GM18507 (cell line): ENCODE measurements around the gene F7.
"Not testable (repeated sequence)": the region's sequence is repeated elsewhere in the genome, so short reads cannot be mapped to it uniquely, and the experiment has no call there.

ENCODE experiments used
- DNase-seq: peaks from one replicate; pipeline ENCODE4 v3.0.0; 2011; ENCODE audit warnings: low read depth; ENCODE audit not compliant: insufficient read length; ENCODE audit errors: extremely low spot score
- FAIRE-seq: peaks from 2 replicates; lab custom pipeline; 2011; peaks lifted over from hg19 to GRCh38; lab: Jason Lieb, UNC

Gene F7

DNA sequence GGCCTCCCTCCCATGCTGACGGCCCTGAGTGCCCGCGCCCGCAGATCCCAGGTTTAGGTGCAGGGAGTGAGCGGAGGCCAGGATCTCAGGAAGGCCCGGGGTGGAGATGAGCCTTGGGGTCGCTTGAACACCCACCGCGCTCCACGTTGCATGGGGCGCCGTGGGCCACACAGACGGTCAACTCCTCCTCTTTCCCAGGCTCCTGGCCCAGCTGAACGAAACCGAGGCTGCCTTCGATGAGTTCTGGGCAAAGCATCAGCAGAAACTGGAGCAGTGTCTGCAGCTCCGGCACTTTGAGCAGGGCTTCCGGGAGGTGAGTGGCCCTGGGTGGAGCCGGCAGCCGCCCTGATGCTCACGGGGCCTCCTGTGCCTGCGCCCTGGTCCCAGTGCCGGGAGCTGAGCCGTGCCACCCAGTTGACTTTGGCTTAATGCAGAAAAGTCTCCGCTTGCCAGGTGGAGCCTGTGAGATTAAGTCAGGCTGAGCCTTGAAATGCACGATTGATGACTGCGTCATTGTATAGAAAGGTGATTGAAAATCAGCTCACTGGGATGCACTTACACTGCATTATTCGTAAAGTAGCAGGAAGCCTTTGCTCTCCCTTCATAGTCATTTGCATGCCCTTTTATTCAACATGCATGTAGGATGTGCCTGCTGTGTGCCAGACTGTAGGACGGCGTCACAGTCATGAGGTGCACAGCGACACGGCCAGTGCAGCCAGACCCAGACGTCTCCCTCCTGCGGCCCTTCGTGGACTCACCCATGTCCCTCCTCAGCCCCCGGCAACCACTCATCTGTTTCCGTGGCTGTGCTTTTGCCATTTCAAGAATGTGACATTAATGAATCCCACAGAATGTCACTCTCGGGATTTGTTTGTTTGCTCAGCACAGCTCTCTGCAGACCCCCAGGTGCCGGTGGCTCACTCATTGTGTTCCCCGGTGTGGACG, 35.5 kb upstream of the F7 start:
- no peak for FAIRE-seq
- DNase-seq = no peak

DNA sequence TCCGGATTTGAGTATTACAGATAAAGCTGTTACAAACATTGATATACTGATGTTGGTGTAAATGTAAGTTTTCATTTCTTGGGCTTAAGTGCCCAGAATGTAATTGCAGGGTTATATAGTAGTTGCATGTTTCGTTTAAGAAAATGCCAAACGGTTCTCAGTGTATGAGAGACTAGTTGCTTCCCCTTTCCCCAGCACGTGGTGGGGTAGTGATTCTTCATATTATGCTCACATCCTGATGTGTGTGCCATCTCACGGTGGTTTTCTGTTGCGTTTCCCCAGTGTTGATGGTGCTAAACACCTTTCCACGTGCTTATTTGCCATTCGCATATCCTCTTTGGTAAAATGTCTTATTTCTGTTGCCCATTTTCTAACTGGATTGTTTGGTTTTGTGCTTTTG, 34.7 kb upstream of the F7 start:
- FAIRE-seq (no peak), DNase-seq (no peak)

- no peak for DNase-seq
- no peak for FAIRE-seq
Observed at GRCh38 chr13:113072376-113072775, 33.2 kb upstream of the F7 start.

DNA sequence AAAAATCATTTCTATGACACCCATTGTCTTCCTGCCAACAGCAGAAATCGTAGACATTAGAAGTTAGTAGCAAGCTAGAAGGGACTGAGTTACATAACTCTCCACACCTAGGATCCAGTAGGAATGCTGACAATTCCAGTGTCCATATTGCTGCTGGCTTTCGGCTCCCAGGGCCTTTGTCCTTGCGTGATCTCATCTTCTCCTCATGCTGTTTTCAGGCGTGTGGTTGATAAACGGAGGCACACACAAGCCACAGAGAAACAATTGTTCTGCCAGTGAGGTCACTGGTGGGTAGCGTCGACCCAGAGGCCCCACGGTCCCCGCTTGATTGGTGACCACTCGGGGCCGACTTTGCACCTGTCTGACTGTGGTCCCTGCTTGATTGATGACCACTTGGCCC, 31.6 kb upstream of the F7 start:
- FAIRE-seq (no peak), DNase-seq (no peak)

DNA sequence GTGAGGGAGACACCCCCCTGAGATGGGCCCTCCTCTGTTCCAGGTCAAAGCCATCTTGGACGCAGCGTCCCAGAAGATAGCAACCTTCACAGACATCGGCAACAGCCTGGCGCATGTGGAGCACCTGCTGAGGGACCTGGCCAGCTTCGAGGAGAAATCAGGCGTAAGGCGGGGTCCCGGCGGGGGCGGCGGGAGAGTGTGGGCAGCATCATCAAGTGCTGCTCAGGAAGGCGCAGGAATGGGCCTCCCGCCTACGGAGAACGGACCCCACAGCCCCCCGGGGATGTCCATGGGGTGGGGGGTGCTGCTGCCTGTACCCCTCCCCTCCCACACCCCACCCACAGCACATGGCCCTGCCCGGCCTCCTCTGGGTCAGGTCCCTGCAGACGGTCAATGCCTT, 31.2 kb upstream of the F7 start:
- DNase-seq (no peak), FAIRE-seq (no peak)

- FAIRE-seq = no peak
- DNase-seq = no peak
Observed at GRCh38 chr13:113074876-113075275, 30.7 kb upstream of the F7 start.

- no peak for FAIRE-seq
- DNase-seq = no peak
Observed at GRCh38 chr13:113075711-113076110, 29.9 kb upstream of the F7 start.

DNA sequence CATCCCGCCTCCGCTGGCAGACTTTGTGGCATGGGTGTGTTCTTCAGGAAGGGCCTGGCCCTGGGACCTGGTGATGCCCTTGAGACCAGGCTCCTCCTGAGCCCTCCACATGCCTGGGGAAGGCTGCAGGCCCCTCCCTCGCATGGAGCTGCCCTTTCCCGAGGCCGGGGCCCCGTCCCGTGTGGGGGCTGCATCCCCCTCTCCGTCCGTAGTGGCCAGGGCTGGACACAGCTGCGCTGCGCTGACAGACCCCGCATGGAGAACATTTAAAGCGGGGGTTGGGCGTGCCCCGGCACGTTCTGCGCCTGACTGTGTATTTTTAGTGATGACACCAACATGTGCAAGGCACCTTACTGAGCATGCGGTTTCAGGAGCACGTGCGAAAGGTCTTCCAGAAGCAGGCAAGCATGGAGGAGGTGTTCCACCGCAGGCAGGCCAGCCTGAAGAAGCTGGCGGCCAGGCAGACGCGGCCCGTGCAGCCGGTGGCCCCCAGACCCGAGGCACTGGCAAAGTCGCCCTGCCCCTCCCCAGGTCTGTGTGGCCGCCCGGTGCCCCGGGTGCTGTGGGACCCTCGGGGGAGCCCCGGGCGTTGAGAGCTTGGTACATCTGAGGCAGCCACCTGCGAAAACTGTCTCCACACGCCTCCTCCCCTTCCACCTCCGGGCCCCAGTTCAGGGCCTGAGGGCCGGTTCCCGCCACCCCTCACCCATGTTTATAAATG, 28.8 kb upstream of the F7 start:
- FAIRE-seq (no peak), DNase-seq (no peak)

DNA sequence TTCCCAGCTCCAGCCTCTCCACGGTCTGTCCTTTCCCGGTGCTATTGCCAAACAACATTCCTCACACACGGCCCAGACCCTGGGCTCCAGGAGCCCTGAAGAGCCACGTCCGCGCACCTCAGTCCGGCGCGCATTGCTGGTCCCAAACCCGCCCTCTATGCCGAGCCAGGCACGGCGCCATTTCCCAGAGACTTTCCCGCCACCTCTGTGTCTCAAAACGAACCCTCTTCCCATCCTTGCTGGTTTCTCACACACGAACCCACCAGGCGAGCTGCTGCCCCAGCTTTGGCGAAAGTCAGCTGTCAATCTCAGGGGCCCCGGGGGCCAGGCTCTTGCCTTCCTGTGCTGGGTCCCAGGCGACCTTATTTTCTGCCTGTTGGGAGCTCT, 28.0 kb upstream of the F7 start:
- DNase-seq = no peak
- FAIRE-seq = no peak

DNA sequence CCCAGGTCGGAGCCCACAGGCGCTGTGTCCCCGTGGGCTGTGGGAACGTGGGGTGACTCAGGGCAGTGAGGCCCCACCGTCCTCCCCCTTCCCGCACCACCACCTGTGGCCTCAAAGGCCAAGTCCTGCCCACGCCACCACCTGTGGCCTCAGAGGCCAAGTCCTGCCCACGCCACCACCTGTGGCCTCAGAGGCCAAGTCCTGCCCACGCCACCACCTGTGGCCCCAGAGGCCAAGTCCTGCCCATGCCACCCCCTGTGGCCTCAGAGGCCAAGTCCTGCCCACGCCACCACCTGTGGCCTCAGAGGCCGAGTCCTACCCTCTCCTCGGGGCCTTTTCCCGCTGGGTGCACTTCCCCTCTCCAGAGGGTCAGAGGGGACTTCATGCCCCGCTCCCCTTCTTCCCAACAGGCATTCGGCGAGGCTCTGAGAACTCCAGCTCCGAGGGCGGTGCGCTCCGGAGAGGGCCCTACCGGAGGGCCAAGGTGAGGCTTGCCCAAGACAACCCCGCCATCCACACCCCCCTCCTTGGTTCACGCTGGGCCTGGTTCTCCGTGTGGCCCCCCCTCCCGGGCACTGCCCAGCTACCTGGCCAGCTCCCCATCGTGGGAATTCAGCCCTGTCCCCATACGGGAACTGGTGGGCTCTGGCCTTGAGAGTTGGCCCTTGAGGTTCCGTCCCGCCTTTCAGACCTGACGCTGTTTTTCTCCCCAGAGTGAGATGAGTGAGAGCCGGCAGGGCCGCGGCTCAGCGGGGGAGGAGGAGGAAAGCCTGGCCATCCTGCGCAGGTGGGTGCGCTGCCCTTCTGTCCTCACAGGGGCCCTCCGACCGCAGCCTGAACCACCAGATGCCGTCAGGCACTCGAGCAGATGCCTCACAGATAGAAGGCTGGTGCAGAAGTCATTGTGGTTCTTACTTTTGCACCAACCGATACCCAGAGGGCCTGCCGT, 27.4 kb upstream of the F7 start:
- DNase-seq (no peak), FAIRE-seq (no peak)

DNA sequence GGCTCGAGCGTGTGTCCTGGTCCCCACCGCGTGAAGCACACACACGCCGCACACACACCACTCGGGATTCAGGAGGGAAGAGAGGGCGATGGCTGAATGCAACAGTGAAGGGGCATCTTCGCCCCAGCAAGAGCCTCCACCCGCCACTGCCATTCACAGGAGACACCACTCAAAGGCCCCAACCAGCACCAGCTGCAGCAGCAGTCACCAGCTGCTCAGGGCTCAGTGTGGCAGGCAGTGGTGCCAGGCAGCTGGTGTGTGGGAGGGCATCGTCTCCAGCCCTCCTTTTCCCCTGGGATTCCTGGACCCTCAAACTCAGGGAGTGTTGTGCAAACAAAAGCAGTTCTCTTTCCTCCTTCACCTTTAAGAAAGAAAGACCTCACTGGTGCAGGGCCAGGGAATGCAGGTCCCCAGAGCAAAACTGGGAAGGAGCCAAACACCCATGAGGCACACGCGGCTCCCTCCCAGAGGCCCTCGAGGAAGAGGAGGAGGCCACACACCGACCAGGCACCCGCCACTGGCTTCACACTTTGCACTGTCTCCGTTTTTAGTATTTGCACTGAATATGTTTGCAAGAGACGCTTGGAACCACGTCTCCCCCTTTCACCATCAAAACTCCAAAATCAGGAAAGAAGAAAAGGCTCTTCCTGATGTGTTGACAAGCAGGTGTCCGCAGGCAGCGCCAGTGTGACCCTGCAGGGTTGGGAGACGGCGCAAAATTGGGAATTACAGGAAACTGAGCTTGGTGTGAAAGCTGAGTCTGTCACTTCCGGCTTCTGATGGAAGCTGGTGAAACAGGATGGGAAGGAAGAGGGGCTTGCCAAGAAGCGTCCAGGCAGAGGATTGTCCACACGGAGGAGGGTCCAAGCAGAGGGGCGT, 26.4 kb upstream of the F7 start:
- DNase-seq = no peak
- no peak for FAIRE-seq

DNA sequence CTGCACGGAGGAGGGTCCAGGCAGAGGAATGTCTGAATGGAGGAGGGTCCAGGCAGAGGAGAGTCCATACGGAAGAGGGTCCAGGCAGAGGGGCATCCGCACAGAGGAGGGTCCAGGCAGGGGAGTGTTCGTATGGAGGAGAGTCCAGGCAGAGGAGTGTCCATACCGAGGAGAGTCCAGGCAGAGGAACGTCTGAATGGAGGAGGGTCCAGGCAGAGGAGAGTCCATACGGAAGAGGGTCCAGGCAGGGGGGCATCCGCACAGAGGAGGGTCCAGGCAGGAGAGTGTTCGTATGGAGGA, 25.9 kb upstream of the F7 start:
- not testable (repeated sequence) for FAIRE-seq, DNase-seq

DNA sequence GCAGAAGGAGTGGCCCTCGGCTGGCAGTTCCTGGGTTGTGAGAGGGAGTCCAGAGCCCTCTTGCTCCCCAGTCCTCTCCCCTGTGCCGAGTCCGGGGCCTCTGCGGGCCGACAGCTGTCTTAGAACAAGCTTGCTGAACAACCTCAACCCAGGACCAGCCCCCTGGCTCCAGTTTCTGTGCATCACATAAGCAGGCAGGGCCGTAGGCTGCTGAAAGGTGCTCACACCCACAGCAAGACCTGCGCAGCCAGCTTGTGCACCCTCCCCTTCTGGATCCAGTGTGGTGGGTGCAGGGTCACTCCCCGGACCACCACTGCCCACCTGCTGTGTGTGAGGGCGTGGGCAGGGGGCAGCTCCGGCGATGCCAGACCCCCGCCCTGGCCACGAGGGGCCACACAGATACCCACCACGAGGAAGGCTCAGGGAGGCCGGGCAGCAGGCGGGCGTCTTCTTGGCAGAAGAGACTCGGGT, 25.2 kb upstream of the F7 start:
- FAIRE-seq = no peak
- DNase-seq = no peak

DNA sequence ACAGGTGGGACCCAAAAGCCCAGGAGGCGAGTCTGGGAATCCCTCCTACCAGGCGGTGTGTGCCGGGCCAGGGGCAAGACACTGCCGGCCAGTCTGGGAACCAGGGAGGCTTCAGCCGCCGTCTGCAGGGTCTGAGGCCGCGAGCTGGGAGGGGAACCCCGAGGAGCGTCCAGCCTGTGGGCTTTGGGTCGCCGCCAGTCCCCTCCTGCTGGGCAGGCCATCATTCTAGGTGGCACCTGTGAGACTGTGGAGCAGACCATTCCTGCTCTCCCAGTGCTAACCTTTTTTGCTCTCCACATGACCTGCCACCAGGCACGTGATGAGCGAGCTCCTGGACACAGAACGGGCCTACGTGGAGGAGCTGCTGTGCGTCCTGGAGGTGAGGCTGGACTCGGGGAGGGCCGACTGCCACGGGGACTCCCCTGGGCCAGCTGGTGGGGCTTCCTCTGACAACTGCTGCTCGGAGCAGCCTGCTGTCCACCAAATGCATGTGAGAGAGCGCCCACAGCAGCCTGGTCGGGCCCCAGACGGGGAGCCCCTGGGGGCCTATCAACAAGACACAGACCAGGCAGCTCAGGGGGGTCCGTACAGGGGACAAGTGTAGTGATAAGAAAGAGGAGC, 24.6 kb upstream of the F7 start:
- FAIRE-seq (no peak), DNase-seq (no peak)

DNA sequence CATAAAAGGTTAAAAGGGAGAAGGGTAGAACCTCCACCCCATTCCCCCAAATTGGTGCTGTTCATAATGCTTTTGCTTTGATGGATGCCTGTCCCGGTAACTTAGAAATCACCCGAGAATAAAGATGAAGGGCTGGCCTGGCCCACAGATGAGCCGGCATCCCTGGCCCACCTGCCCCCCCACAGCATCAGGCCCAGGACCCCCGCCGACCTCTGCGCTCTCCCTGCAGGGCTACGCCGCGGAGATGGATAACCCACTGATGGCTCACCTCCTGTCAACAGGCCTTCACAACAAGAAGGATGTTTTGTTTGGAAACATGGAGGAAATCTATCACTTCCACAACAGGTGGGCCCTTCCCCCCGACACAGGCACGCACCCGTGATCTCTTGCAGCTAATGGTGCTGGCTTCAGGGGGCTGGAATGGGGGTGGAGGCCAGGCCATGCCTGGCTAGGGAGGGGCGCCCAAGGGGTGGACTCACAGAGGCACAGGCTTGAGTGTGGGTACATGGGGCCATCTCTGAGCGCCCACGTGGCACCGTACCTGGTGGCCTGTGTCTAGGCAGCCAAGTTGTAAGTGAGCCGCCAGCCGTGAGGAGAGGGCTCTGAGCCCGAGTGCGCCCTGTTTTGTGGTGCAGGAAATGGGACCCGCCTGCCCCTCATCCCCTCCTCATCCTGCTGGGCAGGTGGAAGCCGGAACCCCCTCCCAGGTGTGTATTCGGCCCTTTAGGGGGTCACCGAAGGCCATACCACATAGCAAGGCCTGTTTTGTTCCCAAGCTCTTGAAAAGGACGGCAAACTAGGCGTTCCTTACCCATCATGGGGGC, 23.2 kb upstream of the F7 start:
- DNase-seq (no peak), FAIRE-seq (no peak)

GRCh38 chr13:113083022-113083373, 22.6 kb upstream of the F7 start:
- DNase-seq = no peak

GRCh38 chr13:113083402-113084061, 22.1 kb upstream of the F7 start:
- DNase-seq = no peak
- no peak for FAIRE-seq

More at GRCh38 chr13:113083022-113083373, 22.6 kb upstream of the F7 start:
- FAIRE-seq = no peak
